GM23338 (cell line): Measurements from ENCODE around the gene DGLUCY. TPM values are rescaled to one million over a fixed set of nuclear protein-coding genes. Genes with fewer than 3 reads are reported as not detected.

Source experiments
- ATAC-seq: fragments of 200-7000 bp; cut with Tn5 transposase; 3 replicates; pipeline ENCODE4 v1.9.1; 2020
- DNase-seq: peaks from one replicate; pipeline ENCODE4 v3.0.0-alpha.2; 2015; ENCODE audit warnings: low spot score
- H2AFZ ChIP-seq: fragments of 200-600 bp; sonication (generic); 2 replicates; pipeline ENCODE4 v1.8.0; 2016; ENCODE audit warnings: antibody characterized with exemption, mild to moderate bottlenecking, moderate library complexity
- H3F3A ChIP-seq: fragments of 200-600 bp; sonication (generic); replicated peaks from 2 replicates; pipeline ENCODE4 v1.8.0; 2017; ENCODE audit warnings: antibody characterized with exemption, mixed run types, low read depth
- H3K27ac ChIP-seq: fragments of 200-600 bp; sonication (generic); 2 replicates; pipeline ENCODE4 v1.6.1; 2016; ENCODE audit warnings: low read depth
- H3K27me3 ChIP-seq: fragments of 200-600 bp; sonication (generic); 2 replicates; pipeline ENCODE4 v1.8.0; 2016; ENCODE audit warnings: mild to moderate bottlenecking, mixed run types, moderate library complexity; ENCODE audit not compliant: insufficient read depth
- H3K36me3 ChIP-seq: fragments of 200-600 bp; sonication (generic); 2 replicates; pipeline ENCODE4 v1.8.0; 2016; ENCODE audit warnings: mild to moderate bottlenecking; ENCODE audit not compliant: insufficient read depth
- H3K4me1 ChIP-seq: fragments of 200-600 bp; sonication (generic); 2 replicates; pipeline ENCODE4 v1.8.0; 2016; ENCODE audit warnings: mild to moderate bottlenecking, moderate library complexity; ENCODE audit not compliant: insufficient read depth
- H3K4me2 ChIP-seq: fragments of 200-600 bp; sonication (generic); 2 replicates; pipeline ENCODE4 v1.7.1; 2017; ENCODE audit warnings: mixed run types
- H3K4me3 ChIP-seq: fragments of 200-600 bp; sonication (generic); 2 replicates; pipeline ENCODE4 v1.6.1; 2016; ENCODE audit warnings: mixed run types
- H3K79me2 ChIP-seq: fragments of 200-600 bp; sonication (generic); replicated peaks from 2 replicates; pipeline ENCODE4 v1.8.0; 2017; ENCODE audit warnings: mild to moderate bottlenecking; ENCODE audit not compliant: insufficient read depth
- H3K9me2 ChIP-seq: fragments of 200-600 bp; sonication (generic); 2 replicates; pipeline ENCODE4 v1.8.0; 2017; ENCODE audit not compliant: insufficient read depth
- H4K20me1 ChIP-seq: fragments of 200-600 bp; sonication (generic); replicated peaks from 2 replicates; pipeline ENCODE4 v1.8.0; 2017; ENCODE audit warnings: mild to moderate bottlenecking; ENCODE audit not compliant: insufficient read depth
- H3K27ac Mint-ChIP-seq: 2 replicates; pipeline ENCODE4 v1.8.0; 2020; ENCODE audit warnings: inconsistent platforms, mild to moderate bottlenecking, moderate library complexity, mixed read lengths
- H3K27me3 Mint-ChIP-seq: 3 replicates; pipeline ENCODE4 v1.8.0; 2022; ENCODE audit warnings: low read depth, mild to moderate bottlenecking, moderate library complexity, mixed read lengths, inconsistent platforms; ENCODE audit not compliant: insufficient read depth, poor library complexity
- H3K36me3 Mint-ChIP-seq: 3 replicates; pipeline ENCODE4 v1.8.0; 2021; ENCODE audit warnings: low read depth, mild to moderate bottlenecking, inconsistent platforms, moderate library complexity, mixed read lengths
- H3K4me1 Mint-ChIP-seq: 3 replicates; pipeline ENCODE4 v1.8.0; 2020; ENCODE audit warnings: mild to moderate bottlenecking, inconsistent platforms, mixed read lengths
- H3K4me3 Mint-ChIP-seq: 3 replicates; pipeline ENCODE4 v1.8.0; 2021; ENCODE audit warnings: moderate library complexity, mild to moderate bottlenecking, inconsistent platforms, mixed read lengths
- H3K9me3 Mint-ChIP-seq: 3 replicates; pipeline ENCODE4 v1.8.0; 2020; ENCODE audit warnings: moderate library complexity, mild to moderate bottlenecking, inconsistent platforms, mixed read lengths
- CTCF ChIP-seq, 2 experiments: fragments of 200-600 bp in 1 of 2; sonication (generic) in 1 of 2; conservative IDR thresholded peaks; 2 replicates each; pipeline versions ENCODE4 v1.5.1 to v1.6.1; 2016 to 2017; ENCODE audit warnings: antibody characterized with exemption in 2 of 2, low read depth in 2 of 2, mild to moderate bottlenecking in 2 of 2, moderate library complexity in 1 of 2
- ETS1 ChIP-seq: IDR thresholded peaks from 2 replicates; pipeline ENCODE4 v1.6.1; 2016; ENCODE audit warnings: antibody characterized with exemption
- EZH2 ChIP-seq: fragments of 200-600 bp; sonication (generic); IDR thresholded peaks from one replicate; pipeline ENCODE4 v1.8.0; 2017; ENCODE audit warnings: antibody characterized with exemption, mild to moderate bottlenecking, low read depth; ENCODE audit not compliant: unreplicated experiment
- EZH2phosphoT487 ChIP-seq: fragments of 200-600 bp; sonication (generic); IDR thresholded peaks from one replicate; pipeline ENCODE4 v1.8.1; 2018; ENCODE audit warnings: antibody characterized with exemption; ENCODE audit not compliant: unreplicated experiment
- JUNB ChIP-seq: IDR thresholded peaks from one replicate; pipeline ENCODE4 v1.6.1; 2016; ENCODE audit warnings: antibody characterized with exemption; ENCODE audit not compliant: unreplicated experiment
- NANOG ChIP-seq: IDR thresholded peaks from 2 replicates; pipeline ENCODE4 v1.6.1; 2016; ENCODE audit warnings: antibody characterized with exemption, borderline replicate concordance
- POLR2AphosphoS5 ChIP-seq: IDR thresholded peaks from 2 replicates; pipeline ENCODE4 v1.6.1; 2016; ENCODE audit warnings: antibody characterized with exemption, low read depth
- REST ChIP-seq: IDR thresholded peaks from one replicate; pipeline ENCODE4 v1.6.1; 2018; ENCODE audit warnings: antibody characterized with exemption; ENCODE audit not compliant: unreplicated experiment
- STAT1 ChIP-seq: IDR thresholded peaks from one replicate; pipeline ENCODE4 v1.6.1; 2016; ENCODE audit warnings: antibody characterized with exemption; ENCODE audit not compliant: unreplicated experiment
- ZNF114 ChIP-seq: fragments of 250-450 bp; sonication (Bioruptor Pico); IDR thresholded peaks from 2 replicates; pipeline ENCODE4 v1.5.0; 2020; ENCODE audit warnings: mild to moderate bottlenecking, moderate library complexity
- ZNF331 ChIP-seq: fragments of 250-450 bp; sonication (Bioruptor Pico); IDR thresholded peaks from 2 replicates; pipeline ENCODE4 v1.5.0; 2020; ENCODE audit warnings: low read depth, mild to moderate bottlenecking, moderate library complexity
- ZNF462 ChIP-seq: fragments of 250-450 bp; sonication (Bioruptor Pico); IDR thresholded peaks from 2 replicates; pipeline ENCODE4 v1.5.0; 2020; ENCODE audit warnings: mild to moderate bottlenecking, moderate library complexity
- polyA plus RNA-seq: library from polyadenylated mRNA; unstranded; fragments of >200 nt; fragmentation: Nextera tagmentation; extraction: Ambion mirVana; gene quantifications from 2 replicates; pipeline ENCODE4 v1.2.1, GENCODE V29; 2016
- total RNA-seq: library from RNA; depleted of rRNA; stranded (reverse); fragments of >200 nt; shearing (Covaris generic); gene quantifications from 2 replicates; pipeline ENCODE4 v1.2.3, GENCODE V29; 2014

Gene DGLUCY
- total and polyA plus RNA-seq, 2 experiments from 2014 or later: 14.6 to 31.6 TPM

- TF ChIP-seq ZNF462 (no peak), REST (no peak)
Observed at GRCh38 chr14:91118511-91119068, 4.7 kb downstream of the DGLUCY start (continued).

GRCh38 chr14:91119556-91120311 lies 5.9 kb downstream of the DGLUCY start:
- Mint-ChIP-seq H3K36me3 (peaks cover 37% of the 10 kb centered on the region), H3K27ac (no peak overlapping the region)
- TF ChIP-seq JUNB: no peak
- no peak for TF ChIP-seq EZH2phosphoT487
- no peak for TF ChIP-seq CTCF (conservative IDR thresholded peaks at IDR 0.05; ENCODE audit: low read depth in 2 of 2)
- no peak for TF ChIP-seq ZNF331 (CRISPR knock-in tag)
- TF ChIP-seq EZH2: no peak
- TF ChIP-seq STAT1: no peak
- TF ChIP-seq POLR2AphosphoS5: no peak
- no peak for TF ChIP-seq ETS1
- no peak for TF ChIP-seq ZNF114 (CRISPR knock-in tag)
- TF ChIP-seq NANOG: no peak

More at GRCh38 chr14:91119556-91120311, 5.9 kb downstream of the DGLUCY start:
- no peaks in the 10 kb centered on the region for H3K9me2 ChIP-seq
- peaks cover 30% of the 10 kb centered on the region for H3K4me1 ChIP-seq
- peaks cover 17% of the 10 kb centered on the region for H3K79me2 ChIP-seq
- DNase-seq (no peak), ATAC-seq (no peak)
- no peak overlapping the region for H3K27ac ChIP-seq
- Mint-ChIP-seq H3K9me3 (peaks cover 6% of the 10 kb centered on the region; the same call in 2 of the 3 replicates), H3K4me3 (no peak overlapping the region), H3K27me3 (peaks cover 9% of the 10 kb centered on the region), H3K4me1 (peaks cover 40% of the 10 kb centered on the region)
- no peak overlapping the region for H3K4me3 ChIP-seq
- no peaks in the 10 kb centered on the region for H3F3A ChIP-seq
- no peaks in the 10 kb centered on the region for H3K36me3 ChIP-seq
- H4K20me1 ChIP-seq: no peaks in the 10 kb centered on the region
- H3K27me3 ChIP-seq: no peaks in the 10 kb centered on the region
- H3K4me2 ChIP-seq: no peak overlapping the region
- H2AFZ ChIP-seq: no peak overlapping the region
